Neural cell (in vitro differentiated cells): ENCODE results near the gene ADARB1.

Experiments used
- EZH2 ChIP-seq: fragments of 200-600, 300-800 bp; shearing (Covaris generic), sonication (generic); IDR thresholded peaks from 2 replicates; pipeline ENCODE4 v1.6.1; 2014; ENCODE audit warnings: antibody characterized with exemption, low read length, borderline replicate concordance, mild to moderate bottlenecking; ENCODE audit not compliant: insufficient read depth, poor library complexity, severe bottlenecking
- POLR2AphosphoS5 ChIP-seq: IDR thresholded peaks from 2 replicates; pipeline ENCODE4 v1.6.1; 2012
- SMC3 ChIP-seq: fragments of 450-650 bp; conservative IDR thresholded peaks from 2 replicates; pipeline ENCODE4 v1.6.1; 2014; ENCODE audit warnings: antibody characterized with exemption, mild to moderate bottlenecking, moderate library complexity; ENCODE audit not compliant: poor library complexity
- TF ChIP-seq, protein P1 (sequence below): fragments of 450-650 bp; IDR thresholded peaks from 2 replicates; pipeline ENCODE4 v1.5.1; 2014; ENCODE audit warnings: antibody characterized with exemption, mild to moderate bottlenecking, moderate library complexity; ENCODE audit not compliant: poor library complexity, severe bottlenecking

DNA sequence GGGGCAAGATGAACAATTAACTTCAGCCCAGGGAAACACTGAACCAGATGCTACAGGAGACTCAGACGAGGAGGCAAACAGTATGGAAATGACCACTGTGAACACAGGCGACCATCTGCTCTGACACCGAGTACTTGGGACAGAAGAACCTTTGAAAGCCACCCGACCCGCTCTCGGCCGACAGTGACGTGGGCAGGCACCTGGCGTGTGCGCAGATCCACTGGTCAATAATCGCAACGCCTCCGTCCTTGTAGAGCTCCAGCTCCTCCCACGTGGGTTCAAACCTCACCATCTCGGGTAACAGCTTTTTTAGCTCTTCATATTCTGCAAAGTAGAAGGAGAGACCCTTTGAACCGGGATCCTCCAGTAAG, 193.0 kb downstream of the ADARB1 start:
- TF ChIP-seq SMC3: no peak
- TF ChIP-seq, protein P1, sequence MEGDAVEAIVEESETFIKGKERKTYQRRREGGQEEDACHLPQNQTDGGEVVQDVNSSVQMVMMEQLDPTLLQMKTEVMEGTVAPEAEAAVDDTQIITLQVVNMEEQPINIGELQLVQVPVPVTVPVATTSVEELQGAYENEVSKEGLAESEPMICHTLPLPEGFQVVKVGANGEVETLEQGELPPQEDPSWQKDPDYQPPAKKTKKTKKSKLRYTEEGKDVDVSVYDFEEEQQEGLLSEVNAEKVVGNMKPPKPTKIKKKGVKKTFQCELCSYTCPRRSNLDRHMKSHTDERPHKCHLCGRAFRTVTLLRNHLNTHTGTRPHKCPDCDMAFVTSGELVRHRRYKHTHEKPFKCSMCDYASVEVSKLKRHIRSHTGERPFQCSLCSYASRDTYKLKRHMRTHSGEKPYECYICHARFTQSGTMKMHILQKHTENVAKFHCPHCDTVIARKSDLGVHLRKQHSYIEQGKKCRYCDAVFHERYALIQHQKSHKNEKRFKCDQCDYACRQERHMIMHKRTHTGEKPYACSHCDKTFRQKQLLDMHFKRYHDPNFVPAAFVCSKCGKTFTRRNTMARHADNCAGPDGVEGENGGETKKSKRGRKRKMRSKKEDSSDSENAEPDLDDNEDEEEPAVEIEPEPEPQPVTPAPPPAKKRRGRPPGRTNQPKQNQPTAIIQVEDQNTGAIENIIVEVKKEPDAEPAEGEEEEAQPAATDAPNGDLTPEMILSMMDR: no peak
- no peak for TF ChIP-seq POLR2AphosphoS5
- no peak for TF ChIP-seq EZH2
